K562 (cell line): ENCODE results near the gene ACTL10. TPM values are rescaled to one million over a fixed set of nuclear protein-coding genes. Genes with fewer than 3 reads are reported as not detected.
A peak's percentile ranks its signal among the peaks of the same experiment; 100 is the strongest.

Experiments
- BACH1 ChIP-seq: fragments of 200-800 bp; sonication (Bioruptor generic); IDR thresholded peaks from 2 replicates; pipeline ENCODE4 v1.6.1; 2016; ENCODE audit warnings: missing genetic modification characterization, missing compliant biosample characterization
- BHLHE40 ChIP-seq: IDR thresholded peaks from 2 replicates; pipeline ENCODE4 v1.6.1; 2011; ENCODE audit warnings: low read length, improper control_type of control experiment
- BRCA1 ChIP-seq, 2 experiments: fragments of 450-650 bp in 1 of 2; sonication (generic) in 1 of 2; formaldehyde crosslinking in 1 of 2; IDR thresholded peaks; 2 replicates each; pipeline versions ENCODE4 v1.5.0 to v1.6.1; 2017 to 2020; ENCODE audit warnings: mild to moderate bottlenecking in 1 of 2, missing genetic modification reagents in 1 of 2
- CHD2 ChIP-seq: IDR thresholded peaks from 2 replicates; pipeline ENCODE4 v1.6.1; 2011; ENCODE audit warnings: low read depth, low read length
- CREB1 ChIP-seq, 2 experiments: sonication (generic) in 1 of 2; formaldehyde crosslinking in 1 of 2; IDR thresholded peaks; 2 replicates each; pipeline versions ENCODE4 v1.6.1 to v1.8.0; 2012 to 2022; ENCODE audit warnings: inconsistent platforms in 1 of 2, mild to moderate bottlenecking in 1 of 2, missing genetic modification reagents in 1 of 2, moderate library complexity in 1 of 2
- CREB5 ChIP-seq: fragments of 250-450 bp; sonication (Bioruptor Pico); IDR thresholded peaks from 2 replicates; pipeline ENCODE4 v1.5.0; 2020; ENCODE audit warnings: mild to moderate bottlenecking
- ETV6 ChIP-seq, 3 experiments: fragments of 150-350 bp in 1 of 3; sonication (generic) in 1 of 3; formaldehyde crosslinking in 1 of 3; IDR thresholded peaks; 2 replicates each; pipeline versions ENCODE4 v1.6.1 to v1.8.0; 2014 to 2022; ENCODE audit warnings: borderline replicate concordance in 2 of 3, low read depth in 2 of 3, antibody characterized with exemption in 1 of 3, low read length in 1 of 3, mild to moderate bottlenecking in 1 of 3, missing genetic modification reagents in 1 of 3
- HDAC2 ChIP-seq: fragments of 450-650 bp; IDR thresholded peaks from 2 replicates; pipeline ENCODE4 v1.6.1; 2016; ENCODE audit warnings: mild to moderate bottlenecking
- HMG20B ChIP-seq: fragments of 250-450 bp; sonication (Bioruptor Pico); IDR thresholded peaks from 2 replicates; pipeline ENCODE4 v1.5.0; 2021; ENCODE audit warnings: mild to moderate bottlenecking
- HSF4 ChIP-seq: fragments of 250-450 bp; sonication (Bioruptor Pico); IDR thresholded peaks from 2 replicates; pipeline ENCODE4 v2.1.2; 2022; ENCODE audit warnings: mild to moderate bottlenecking, moderate library complexity, borderline replicate concordance
- KHSRP ChIP-seq: fragments of 450-650 bp; IDR thresholded peaks from 2 replicates; pipeline ENCODE4 v1.6.1; 2017
- L3MBTL2 ChIP-seq: fragments of 450-650 bp; IDR thresholded peaks from 2 replicates; pipeline ENCODE4 v1.6.1; 2016; ENCODE audit warnings: mild to moderate bottlenecking, moderate library complexity
- MED1 ChIP-seq: sonication (generic); formaldehyde crosslinking; IDR thresholded peaks from 2 replicates; pipeline ENCODE4 v1.8.1; 2023; ENCODE audit warnings: missing genetic modification reagents, borderline replicate concordance
- NCOA2 ChIP-seq, 2 experiments: fragments of 450-650 bp; IDR thresholded peaks; 2 replicates each; pipeline ENCODE4 v1.6.1; 2018; ENCODE audit warnings: mild to moderate bottlenecking in 2 of 2, moderate library complexity in 1 of 2; ENCODE audit not compliant: partially characterized antibody in 2 of 2
- POLR3A ChIP-seq: IDR thresholded peaks from 2 replicates; pipeline ENCODE4 v1.6.1; 2011; ENCODE audit warnings: borderline replicate concordance, mild to moderate bottlenecking, moderate library complexity; ENCODE audit not compliant: insufficient read length, insufficient read depth; ENCODE audit errors: extremely low read depth
- SIX5 ChIP-seq, 2 experiments: IDR thresholded peaks; 2 replicates each; pipeline ENCODE4 v1.6.1; 2011; ENCODE audit warnings: low read length in 2 of 2, borderline replicate concordance in 1 of 2, low read depth in 1 of 2, mild to moderate bottlenecking in 1 of 2, moderate library complexity in 1 of 2; ENCODE audit not compliant: insufficient read depth in 1 of 2
- SP1 ChIP-seq: sonication (generic); formaldehyde crosslinking; IDR thresholded peaks from 2 replicates; pipeline ENCODE4 v1.8.1; 2022; ENCODE audit warnings: mild to moderate bottlenecking, missing genetic modification reagents
- TFAM ChIP-seq: fragments of 250-450 bp; sonication (Bioruptor Pico); conservative IDR thresholded peaks from 2 replicates; pipeline ENCODE4 v1.5.0; 2021; ENCODE audit warnings: mild to moderate bottlenecking, moderate library complexity
- TFE3 ChIP-seq: fragments of 450-650 bp; formaldehyde crosslinking; IDR thresholded peaks from 2 replicates; pipeline ENCODE4 v1.4.0; 2020; ENCODE audit warnings: mild to moderate bottlenecking, mixed read lengths
- XRCC5 ChIP-seq: fragments of 200-400 bp; formaldehyde crosslinking; IDR thresholded peaks from 2 replicates; pipeline ENCODE4 v1.6.1; 2017; ENCODE audit warnings: low read depth, mild to moderate bottlenecking, low read length
- ZBTB12 ChIP-seq: fragments of 250-450 bp; sonication (Bioruptor Pico); IDR thresholded peaks from 2 replicates; pipeline ENCODE4 v1.4.0; 2020
- ZFX ChIP-seq: sonication (generic); formaldehyde crosslinking; IDR thresholded peaks from 2 replicates; pipeline ENCODE4 v1.8.0; 2022; ENCODE audit warnings: mild to moderate bottlenecking, missing genetic modification reagents, moderate library complexity
- ZNF175 ChIP-seq: fragments of 200-800 bp; sonication (Bioruptor generic); IDR thresholded peaks from 2 replicates; pipeline ENCODE4 v1.6.1; 2016; ENCODE audit warnings: low read depth, mild to moderate bottlenecking, missing genetic modification characterization, missing compliant biosample characterization
- polyA plus RNA-seq, 8 experiments: library from polyadenylated mRNA; depleted of rRNA in 4 of 8; stranded (reverse) in 5 of 8; unstranded in 3 of 8; fragments of >200 nt; fragmentation: Nextera tagmentation in 2 of 8; fragmentation: Illumina TruSeq in 1 of 8; extraction: Ambion mirVana in 2 of 8; extraction: Trizol in 1 of 8; gene quantifications; 2 replicates each; pipeline versions ENCODE4 v1.2.1 to v1.2.3, GENCODE V29; 2011 to 2014; ENCODE audit warnings: inconsistent platforms in 1 of 8, missing spikeins in 1 of 8
- total RNA-seq, 7 experiments: library from RNA; depleted of rRNA in 6 of 7; stranded (reverse); fragments of >200 nt in 6 of 7; fragmentation: Illumina TruSeq in 2 of 7; extraction: Trizol in 2 of 7; gene quantifications; 2 replicates each; pipeline versions ENCODE4 v1.2.1 to v1.2.3, GENCODE V29; 2011 to 2021; ENCODE audit warnings: low replicate concordance in 1 of 7

The ACTL10 gene
- total and polyA plus RNA-seq, 9 of the 15 experiments (the other 6 are each of a cell fraction or from before 2014, with no cell fraction given): 0.07 to 0.14 TPM; not detected in 7

GRCh38 chr20:33666293-33667244 lies at the start of gene ACTL10 (continued):
- TF ChIP-seq ZBTB12 (CRISPR knock-in tag) (no peak), ETV6 (IDR thresholded peaks at IDR 0.05; ENCODE audit: borderline replicate concordance in 1 of 2, low read depth in 2 of 2, low read length in 1 of 2) (no peak), ETV6 (CRISPR knock-in tag; IDR thresholded peaks at IDR 0.05; ENCODE audit: borderline replicate concordance) (no peak), SIX5 (IDR thresholded peaks at IDR 0.05; ENCODE audit: borderline replicate concordance in 1 of 2, insufficient read depth in 1 of 2, low read depth in 1 of 2, low read length in 2 of 2) (no peak), POLR3A (no peak), HDAC2 (no peak), HSF4 (CRISPR knock-in tag) (no peak), ZNF175 (no peak), NCOA2 (IDR thresholded peaks at IDR 0.05; ENCODE audit: partially characterized antibody in 2 of 2) (no peak), CREB5 (no peak), XRCC5 (no peak; the same call in 1 of the 2 replicates), CHD2 (no peak), BRCA1 (IDR thresholded peaks at IDR 0.05) (no peak), BRCA1 (CRISPR knock-in tag; IDR thresholded peaks at IDR 0.05) (no peak), BHLHE40 (peak; percentile 32; the same call in 1 of the 2 replicates), TFE3 (CRISPR knock-in tag) (no peak), CREB1 (IDR thresholded peaks at IDR 0.05) (no peak), CREB1 (CRISPR knock-in tag; IDR thresholded peaks at IDR 0.05) (no peak), TFAM (no peak), HMG20B (CRISPR knock-in tag) (no peak), ZFX (CRISPR knock-in tag) (peak; percentile 78), L3MBTL2 (peak; percentile 78; the same call in 1 of the 2 replicates), BACH1 (tag) (no peak), MED1 (CRISPR knock-in tag) (no peak), SP1 (CRISPR knock-in tag) (peak; percentile 66; the same call in 1 of the 2 replicates), KHSRP (no peak)
